HepG2 (cell line): Measurements from ENCODE around the gene MTMR6. TPM values are rescaled to one million over a fixed set of nuclear protein-coding genes. Genes with fewer than 3 reads are reported as not detected.

Source experiments
- ATAC-seq: fragments of 200-7000 bp; cut with Tn5 transposase; 3 replicates; pipeline ENCODE4 v1.9.1; 2020; ENCODE audit warnings: mild to moderate bottlenecking, moderate library complexity
- BruUV-seq: library from RNA; stranded (reverse); fragments of 400-500 nt; replicated peaks from 2 replicates; lab custom pipeline; 2021; lab: Mats Ljungman, UMichigan
- CTCF ChIA-PET: fragments of 300-600 bp; formaldehyde crosslinking; extraction: SDS; loops from one replicate; lab custom pipeline; 2021; ENCODE audit warnings: low total read pairs, inconsistent platforms, low intra/inter-chr PET ratio; lab: Yijun Ruan, JAX
- POLR2A ChIA-PET: fragments of 350-600 bp; sonication (Branson Sonifier 250); formaldehyde crosslinking; loops from one replicate; lab custom pipeline; 2020; ENCODE audit warnings: antibody characterized with exemption, inconsistent platforms; lab: Yijun Ruan, JAX
- DNase-seq: peaks from one replicate; pipeline ENCODE4 v3.0.0-alpha.2; 2015; ENCODE audit warnings: low spot score
- FAIRE-seq: peaks from 3 replicates; lab custom pipeline; 2011; peaks lifted over from hg19 to GRCh38; lab: Jason Lieb, UNC
- H2AFZ ChIP-seq: one replicate; pipeline ENCODE4 v1.6.1; 2011; ENCODE audit warnings: low read length, inconsistent platforms
- H3K27ac ChIP-seq: fragments of 300-600 bp; 3 replicates; pipeline ENCODE4 v1.8.0; 2011; ENCODE audit warnings: mixed run types, mild to moderate bottlenecking, mixed read lengths, low read length, inconsistent platforms; ENCODE audit not compliant: insufficient read depth; ENCODE audit errors: extremely low read length
- H3K27me3 ChIP-seq, 2 experiments: fragments of 200-600 bp in 1 of 2; 2 replicates in 1 of 2; 3 replicates in 1 of 2; pipeline versions ENCODE4 v1.6.0 to v1.8.0; 2011; ENCODE audit warnings: low read length in 2 of 2, mild to moderate bottlenecking in 2 of 2, moderate library complexity in 2 of 2, inconsistent platforms in 1 of 2; ENCODE audit not compliant: insufficient read depth in 2 of 2, control insufficient read depth in 1 of 2
- H3K36me3 ChIP-seq, 2 experiments: fragments of 200-600 bp in 1 of 2; replicated peaks in 1 of 2; 2 replicates in 1 of 2; 3 replicates in 1 of 2; pipeline versions ENCODE4 v1.5.1 to v1.8.0; 2011; ENCODE audit warnings: low read length in 2 of 2, inconsistent platforms in 1 of 2; ENCODE audit not compliant: insufficient read depth in 2 of 2, control insufficient read depth in 1 of 2
- H3K4me1 ChIP-seq: 2 replicates; pipeline ENCODE4 v1.5.1; 2012; ENCODE audit warnings: low read length, inconsistent platforms; ENCODE audit not compliant: insufficient read depth
- H3K4me2 ChIP-seq: 2 replicates; pipeline ENCODE4 v1.6.0; 2011; ENCODE audit warnings: low read depth, low read length, inconsistent platforms
- H3K4me3 ChIP-seq, 3 experiments: fragments of 200-600 bp in 1 of 3; sonication (generic), shearing (Covaris generic) in 1 of 3; replicated peaks in 1 of 3; 2 replicates each; pipeline ENCODE4 v1.5.1; 2011 to 2016; ENCODE audit warnings: low read length in 3 of 3, inconsistent platforms in 2 of 3, low read depth in 2 of 3, mild to moderate bottlenecking in 2 of 3, control low read depth in 1 of 3, mixed read lengths in 1 of 3; ENCODE audit not compliant: insufficient read depth in 1 of 3
- H3K79me2 ChIP-seq: one replicate; pipeline ENCODE4 v1.6.1; 2011; ENCODE audit warnings: low read length, inconsistent platforms; ENCODE audit not compliant: insufficient read depth
- H3K9ac ChIP-seq: 2 replicates; pipeline ENCODE4 v1.6.0; 2011; ENCODE audit warnings: mild to moderate bottlenecking, low read depth, low read length, inconsistent platforms; ENCODE audit not compliant: insufficient read depth
- H3K9me3 ChIP-seq: 2 replicates; pipeline ENCODE4 v1.5.1; 2012; ENCODE audit warnings: mild to moderate bottlenecking, low read length
- H4K20me1 ChIP-seq: 2 replicates; pipeline ENCODE4 v1.6.0; 2011; ENCODE audit warnings: inconsistent platforms, mild to moderate bottlenecking, low read length, moderate library complexity; ENCODE audit not compliant: insufficient read depth
- HDAC6 ChIP-seq: fragments of 200-600 bp; sonication (generic); IDR thresholded peaks from 2 replicates; pipeline ENCODE4 v1.7.0; 2017; ENCODE audit warnings: mild to moderate bottlenecking, antibody characterized with exemption, low read length, low read depth
- JUNB ChIP-seq: sonication (generic); formaldehyde crosslinking; IDR thresholded peaks from 2 replicates; pipeline ENCODE4 v1.8.0; 2022; ENCODE audit warnings: missing genetic modification reagents, mild to moderate bottlenecking, borderline replicate concordance
- NR1H2 ChIP-seq: sonication (generic); formaldehyde crosslinking; IDR thresholded peaks from 2 replicates; pipeline ENCODE4 v1.8.1; 2022; ENCODE audit warnings: low read depth, missing genetic modification reagents, borderline replicate concordance
- U2AF1 ChIP-seq: fragments of 200-400 bp; formaldehyde crosslinking; optimal IDR thresholded peaks from 2 replicates; pipeline ENCODE3; 2017; ENCODE audit warnings: mild to moderate bottlenecking, low read depth, low read length
- ZFP90 ChIP-seq: sonication (generic); formaldehyde crosslinking; IDR thresholded peaks from 2 replicates; pipeline ENCODE4 v1.8.0; 2022; ENCODE audit warnings: missing genetic modification reagents, mild to moderate bottlenecking, inconsistent platforms, borderline replicate concordance
- ZMYM2 ChIP-seq: sonication (generic); formaldehyde crosslinking; IDR thresholded peaks from 2 replicates; pipeline ENCODE4 v1.8.0; 2022; ENCODE audit warnings: mild to moderate bottlenecking, missing genetic modification reagents
- WGBS: methylation state at CpG from one replicate; pipeline ENCODE4 v1.1.6; 2017; ENCODE audit warnings: low lambda C conversion rate; 5-methylcytosine and 5-hydroxymethylcytosine counted together
- in situ Hi-C: cut with HindIII; loops from 2 replicates; pipeline ENCODE4 v1.10.0; 2017; ENCODE audit warnings: low pct_unique_long_range_greater_than_20kb; ENCODE audit not compliant: extremely low pct_ligation_motif_present
- intact Hi-C: fragments of 100-400 bp; cut with micrococcal nuclease; formaldehyde crosslinking; loops from one replicate; pipeline ENCODE4 v1.10.0; 2022; ENCODE audit not compliant: unreplicated experiment
- polyA plus RNA-seq, 8 experiments: library from polyadenylated mRNA; depleted of rRNA in 3 of 8; stranded (reverse) in 7 of 8; unstranded in 1 of 8; fragments of >200 nt; fragmentation: Illumina TruSeq in 4 of 8; extraction: Trizol in 4 of 8; gene quantifications; 2 replicates each; pipeline versions ENCODE4 v1.2.1 to v1.2.3, GENCODE V29; 2011 to 2016; ENCODE audit warnings: low read depth in 4 of 8, missing spikeins in 1 of 8, mixed read lengths in 1 of 8; ENCODE audit not compliant: insufficient read depth in 1 of 8
- total RNA-seq, 5 experiments: library from RNA; depleted of rRNA; stranded (reverse); fragments of >200 nt; fragmentation: Illumina TruSeq; extraction: Trizol; gene quantifications; 2 replicates each; pipeline ENCODE4 v1.2.3, GENCODE V29; 2016; ENCODE audit warnings: low read depth in 1 of 5
- TF ChIP-seq, protein P1 (sequence below): sonication (generic); formaldehyde crosslinking; IDR thresholded peaks from 2 replicates; pipeline ENCODE4 v1.5.0; 2020; ENCODE audit warnings: missing genetic modification reagents, mild to moderate bottlenecking, borderline replicate concordance
- TF ChIP-seq, protein P2 (sequence below): IDR thresholded peaks from 2 replicates; pipeline ENCODE4 v1.6.1; 2016; ENCODE audit warnings: mild to moderate bottlenecking, missing biosample characterization, missing genetic modification reagents
- TF ChIP-seq, protein P3 (sequence below): sonication (generic); formaldehyde crosslinking; conservative IDR thresholded peaks from 2 replicates; pipeline ENCODE4 v1.4.0; 2020; ENCODE audit warnings: mild to moderate bottlenecking, missing genetic modification reagents, moderate library complexity
- TF ChIP-seq, protein P4 (sequence below): sonication (generic); formaldehyde crosslinking; IDR thresholded peaks from one replicate; pipeline ENCODE4 v1.5.1; 2020; ENCODE audit warnings: mild to moderate bottlenecking, missing genetic modification reagents; ENCODE audit errors: not compliant biosample characterization

The MTMR6 gene
- total and polyA plus RNA-seq, 2 of the 13 experiments (the other 11 are each of a cell fraction or from before 2014, with no cell fraction given), result 3.4 to 7.8 TPM

DNA sequence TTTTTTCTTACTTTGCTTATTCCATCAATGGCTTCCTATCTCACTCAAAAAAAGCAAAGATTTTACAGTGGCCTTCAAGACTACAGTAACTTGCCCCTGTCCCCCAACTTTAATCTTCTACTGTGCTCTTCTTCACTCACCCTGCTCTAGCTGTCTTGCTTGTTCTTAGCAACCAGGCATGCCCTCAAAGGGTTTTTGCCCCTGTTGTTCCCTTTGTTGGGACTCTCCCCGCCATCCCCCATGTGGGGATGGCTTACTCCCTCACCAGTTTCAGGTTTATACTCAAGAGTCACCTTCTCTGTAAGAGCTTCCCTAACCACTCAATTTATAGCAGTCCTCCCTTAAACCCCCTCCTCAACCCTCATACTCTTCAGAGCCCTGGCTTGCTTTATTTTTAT, 5.4 kb downstream of the MTMR6 start:
- Histone ChIP-seq H3K27ac (no peak overlapping the region), H3K9me3 (no peaks in the 10 kb centered on the region), H4K20me1 (no peaks in the 10 kb centered on the region; the same call in 1 of the 2 replicates), H3K27me3 (no peaks in the 10 kb centered on the region; a peak in 1 of 5 replicates), H3K4me2 (no peak overlapping the region), H3K4me1 (peaks cover 18% of the 10 kb centered on the region), H3K36me3 (no peaks in the 10 kb centered on the region), H3K4me3 (no peak overlapping the region), H2AFZ (no peak overlapping the region), H3K9ac (no peak overlapping the region), H3K79me2 (peaks cover 9% of the 10 kb centered on the region)
- in situ Hi-C loops (no loop called here), intact Hi-C loops (no loop called here)
- ATAC-seq, result no peak
- no peak for DNase-seq
- 94% methylated on average over 1 of the region's 1 CpG for WGBS
- BruUV-seq, result no TSS peak
- ChIA-PET POLR2A (no interaction called here), CTCF (no interaction called here)
- FAIRE-seq, result no peak
- no peak for TF ChIP-seq ZFP90
- TF ChIP-seq JUNB, result no peak
- TF ChIP-seq, protein P1, sequence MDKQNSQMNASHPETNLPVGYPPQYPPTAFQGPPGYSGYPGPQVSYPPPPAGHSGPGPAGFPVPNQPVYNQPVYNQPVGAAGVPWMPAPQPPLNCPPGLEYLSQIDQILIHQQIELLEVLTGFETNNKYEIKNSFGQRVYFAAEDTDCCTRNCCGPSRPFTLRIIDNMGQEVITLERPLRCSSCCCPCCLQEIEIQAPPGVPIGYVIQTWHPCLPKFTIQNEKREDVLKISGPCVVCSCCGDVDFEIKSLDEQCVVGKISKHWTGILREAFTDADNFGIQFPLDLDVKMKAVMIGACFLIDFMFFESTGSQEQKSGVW, result no peak
- TF ChIP-seq HDAC6, result no peak
- TF ChIP-seq U2AF1, result no peak
- TF ChIP-seq, protein P2, sequence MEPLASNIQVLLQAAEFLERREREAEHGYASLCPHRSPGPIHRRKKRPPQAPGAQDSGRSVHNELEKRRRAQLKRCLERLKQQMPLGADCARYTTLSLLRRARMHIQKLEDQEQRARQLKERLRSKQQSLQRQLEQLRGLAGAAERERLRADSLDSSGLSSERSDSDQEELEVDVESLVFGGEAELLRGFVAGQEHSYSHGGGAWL, result no peak
- TF ChIP-seq ZMYM2 (CRISPR knock-in tag), result no peak
- TF ChIP-seq, protein P3, sequence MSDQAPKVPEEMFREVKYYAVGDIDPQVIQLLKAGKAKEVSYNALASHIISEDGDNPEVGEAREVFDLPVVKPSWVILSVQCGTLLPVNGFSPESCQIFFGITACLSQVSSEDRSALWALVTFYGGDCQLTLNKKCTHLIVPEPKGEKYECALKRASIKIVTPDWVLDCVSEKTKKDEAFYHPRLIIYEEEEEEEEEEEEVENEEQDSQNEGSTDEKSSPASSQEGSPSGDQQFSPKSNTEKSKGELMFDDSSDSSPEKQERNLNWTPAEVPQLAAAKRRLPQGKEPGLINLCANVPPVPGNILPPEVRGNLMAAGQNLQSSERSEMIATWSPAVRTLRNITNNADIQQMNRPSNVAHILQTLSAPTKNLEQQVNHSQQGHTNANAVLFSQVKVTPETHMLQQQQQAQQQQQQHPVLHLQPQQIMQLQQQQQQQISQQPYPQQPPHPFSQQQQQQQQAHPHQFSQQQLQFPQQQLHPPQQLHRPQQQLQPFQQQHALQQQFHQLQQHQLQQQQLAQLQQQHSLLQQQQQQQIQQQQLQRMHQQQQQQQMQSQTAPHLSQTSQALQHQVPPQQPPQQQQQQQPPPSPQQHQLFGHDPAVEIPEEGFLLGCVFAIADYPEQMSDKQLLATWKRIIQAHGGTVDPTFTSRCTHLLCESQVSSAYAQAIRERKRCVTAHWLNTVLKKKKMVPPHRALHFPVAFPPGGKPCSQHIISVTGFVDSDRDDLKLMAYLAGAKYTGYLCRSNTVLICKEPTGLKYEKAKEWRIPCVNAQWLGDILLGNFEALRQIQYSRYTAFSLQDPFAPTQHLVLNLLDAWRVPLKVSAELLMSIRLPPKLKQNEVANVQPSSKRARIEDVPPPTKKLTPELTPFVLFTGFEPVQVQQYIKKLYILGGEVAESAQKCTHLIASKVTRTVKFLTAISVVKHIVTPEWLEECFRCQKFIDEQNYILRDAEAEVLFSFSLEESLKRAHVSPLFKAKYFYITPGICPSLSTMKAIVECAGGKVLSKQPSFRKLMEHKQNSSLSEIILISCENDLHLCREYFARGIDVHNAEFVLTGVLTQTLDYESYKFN (CRISPR knock-in tag), result no peak
- TF ChIP-seq, protein P4, sequence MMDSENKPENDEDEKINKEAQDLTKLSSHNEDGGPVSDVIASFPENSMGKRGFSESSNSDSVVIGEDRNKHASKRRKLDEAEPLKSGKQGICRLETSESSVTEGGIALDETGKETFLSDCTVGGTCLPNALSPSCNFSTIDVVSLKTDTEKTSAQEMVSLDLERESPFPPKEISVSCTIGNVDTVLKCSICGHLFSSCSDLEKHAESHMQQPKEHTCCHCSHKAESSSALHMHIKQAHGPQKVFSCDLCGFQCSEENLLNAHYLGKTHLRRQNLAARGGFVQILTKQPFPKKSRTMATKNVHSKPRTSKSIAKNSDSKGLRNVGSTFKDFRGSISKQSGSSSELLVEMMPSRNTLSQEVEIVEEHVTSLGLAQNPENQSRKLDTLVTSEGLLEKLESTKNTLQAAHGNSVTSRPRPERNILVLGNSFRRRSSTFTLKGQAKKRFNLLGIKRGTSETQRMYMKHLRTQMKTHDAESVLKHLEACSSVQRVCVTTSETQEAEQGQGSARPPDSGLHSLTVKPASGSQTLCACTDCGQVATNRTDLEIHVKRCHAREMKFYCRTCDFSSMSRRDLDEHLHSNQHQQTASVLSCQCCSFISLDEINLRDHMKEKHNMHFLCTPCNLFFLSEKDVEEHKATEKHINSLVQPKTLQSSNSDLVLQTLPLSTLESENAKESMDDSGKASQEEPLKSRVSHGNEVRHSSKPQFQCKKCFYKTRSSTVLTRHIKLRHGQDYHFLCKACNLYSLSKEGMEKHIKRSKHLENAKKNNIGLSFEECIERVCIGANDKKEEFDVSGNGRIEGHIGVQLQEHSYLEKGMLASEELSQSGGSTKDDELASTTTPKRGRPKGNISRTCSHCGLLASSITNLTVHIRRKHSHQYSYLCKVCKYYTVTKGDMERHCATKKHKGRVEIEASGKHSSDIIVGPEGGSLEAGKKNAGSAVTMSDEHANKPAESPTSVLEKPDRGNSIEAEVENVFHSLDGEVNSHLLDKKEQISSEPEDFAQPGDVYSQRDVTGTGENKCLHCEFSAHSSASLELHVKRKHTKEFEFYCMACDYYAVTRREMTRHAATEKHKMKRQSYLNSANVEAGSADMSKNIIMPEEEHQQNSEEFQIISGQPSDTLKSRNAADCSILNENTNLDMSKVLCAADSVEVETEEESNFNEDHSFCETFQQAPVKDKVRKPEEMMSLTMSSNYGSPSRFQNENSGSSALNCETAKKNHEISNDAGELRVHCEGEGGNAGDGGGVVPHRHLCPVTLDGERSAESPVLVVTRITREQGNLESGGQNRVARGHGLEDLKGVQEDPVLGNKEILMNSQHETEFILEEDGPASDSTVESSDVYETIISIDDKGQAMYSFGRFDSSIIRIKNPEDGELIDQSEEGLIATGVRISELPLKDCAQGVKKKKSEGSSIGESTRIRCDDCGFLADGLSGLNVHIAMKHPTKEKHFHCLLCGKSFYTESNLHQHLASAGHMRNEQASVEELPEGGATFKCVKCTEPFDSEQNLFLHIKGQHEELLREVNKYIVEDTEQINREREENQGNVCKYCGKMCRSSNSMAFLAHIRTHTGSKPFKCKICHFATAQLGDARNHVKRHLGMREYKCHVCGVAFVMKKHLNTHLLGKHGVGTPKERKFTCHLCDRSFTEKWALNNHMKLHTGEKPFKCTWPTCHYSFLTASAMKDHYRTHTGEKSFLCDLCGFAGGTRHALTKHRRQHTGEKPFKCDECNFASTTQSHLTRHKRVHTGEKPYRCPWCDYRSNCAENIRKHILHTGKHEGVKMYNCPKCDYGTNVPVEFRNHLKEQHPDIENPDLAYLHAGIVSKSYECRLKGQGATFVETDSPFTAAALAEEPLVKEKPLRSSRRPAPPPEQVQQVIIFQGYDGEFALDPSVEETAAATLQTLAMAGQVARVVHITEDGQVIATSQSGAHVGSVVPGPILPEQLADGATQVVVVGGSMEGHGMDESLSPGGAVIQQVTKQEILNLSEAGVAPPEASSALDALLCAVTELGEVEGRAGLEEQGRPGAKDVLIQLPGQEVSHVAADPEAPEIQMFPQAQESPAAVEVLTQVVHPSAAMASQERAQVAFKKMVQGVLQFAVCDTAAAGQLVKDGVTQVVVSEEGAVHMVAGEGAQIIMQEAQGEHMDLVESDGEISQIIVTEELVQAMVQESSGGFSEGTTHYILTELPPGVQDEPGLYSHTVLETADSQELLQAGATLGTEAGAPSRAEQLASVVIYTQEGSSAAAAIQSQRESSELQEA (CRISPR knock-in tag), result no peak
- TF ChIP-seq NR1H2 (CRISPR knock-in tag), result no peak
